Neural crest cell (in vitro differentiated cells): ENCODE results near the gene SAV1. TPM values are rescaled to one million over a fixed set of nuclear protein-coding genes. Genes with fewer than 3 reads are reported as not detected.

Experiments used
- DNase-seq: peaks from one replicate; pipeline ENCODE4 v3.0.0; 2021; ENCODE audit warnings: low read depth, mixed read lengths, low spot score
- H3K27ac Mint-ChIP-seq: one replicate; pipeline ENCODE4 v1.8.0; 2021; ENCODE audit warnings: mild to moderate bottlenecking, mixed read lengths; ENCODE audit not compliant: unreplicated experiment
- H3K27me3 Mint-ChIP-seq: 2 replicates; pipeline ENCODE4 v1.8.0; 2021; ENCODE audit warnings: low read depth, mild to moderate bottlenecking, mixed read lengths
- H3K36me3 Mint-ChIP-seq: 2 replicates; pipeline ENCODE4 v1.8.0; 2021; ENCODE audit warnings: low read depth, mild to moderate bottlenecking, mixed read lengths
- H3K4me1 Mint-ChIP-seq: 2 replicates; pipeline ENCODE4 v1.8.0; 2021; ENCODE audit warnings: mixed read lengths
- H3K4me3 Mint-ChIP-seq: one replicate; pipeline ENCODE4 v1.8.0; 2021; ENCODE audit warnings: mild to moderate bottlenecking, mixed read lengths
- H3K9me3 Mint-ChIP-seq: 2 replicates; pipeline ENCODE4 v1.8.0; 2021; ENCODE audit warnings: mixed read lengths
- CTCF ChIP-seq: fragments of 200-600 bp; sonication (generic); conservative IDR thresholded peaks from 2 replicates; pipeline ENCODE4 v1.5.0; 2021; ENCODE audit warnings: antibody characterized with exemption, mild to moderate bottlenecking
- total RNA-seq: library from RNA; stranded (reverse); gene quantifications from 2 replicates; pipeline ENCODE4 v1.2.1, GENCODE V29; 2021

Gene SAV1
- total RNA-seq, 1 donor from 2014 or later = 23.5 TPM

DNA sequence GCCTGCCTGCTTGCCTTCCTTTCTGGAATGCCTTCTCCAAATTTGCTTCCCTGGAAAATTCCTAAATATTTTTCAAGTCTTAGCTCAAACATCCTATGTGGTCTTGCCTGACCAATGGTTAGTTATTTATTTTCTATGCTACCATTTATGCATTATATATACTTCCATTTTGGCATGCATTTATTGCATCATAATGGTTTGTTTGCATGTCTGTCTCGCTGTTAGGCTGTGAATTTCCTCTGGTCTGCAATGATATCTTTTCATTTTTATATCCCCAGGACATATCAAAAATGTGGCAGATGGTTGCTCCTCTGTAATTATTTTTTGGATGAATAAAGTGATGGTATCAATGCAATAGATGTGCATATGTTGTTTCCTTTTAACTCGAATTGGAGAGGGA is 77.6 kb downstream of the SAV1 start:
- H3K27ac Mint-ChIP-seq = no peak overlapping the region
- H3K4me1 Mint-ChIP-seq = peaks cover 13% of the 10 kb centered on the region
- H3K27me3 Mint-ChIP-seq = no peaks in the 10 kb centered on the region
- no peaks in the 10 kb centered on the region for H3K9me3 Mint-ChIP-seq
- no peak for DNase-seq
- no peak for TF ChIP-seq CTCF
- H3K36me3 Mint-ChIP-seq = peaks cover 2% of the 10 kb centered on the region
- no peak overlapping the region for H3K4me3 Mint-ChIP-seq

Other genes with a start within 250 kb of the SAV1 start
- gene MAP4K5, start 135.7 kb downstream of the SAV1 start, total RNA-seq = 67.9 and 69.9 TPM in 2 replicates
- gene ATL1, start 108.2 kb downstream of the SAV1 start, total RNA-seq = 15.9 and 17.4 TPM in 2 replicates
- 94.1 and 94.9 TPM in 2 replicates for gene NIN, start 162.9 kb upstream of the SAV1 start, total RNA-seq
- gene ABHD12B, start 203.7 kb upstream of the SAV1 start, total RNA-seq = 0.35 and 0.73 TPM in 2 replicates